Dermis blood vessel endothelial cell (primary cell): ENCODE results near the gene LHPP. TPM values are rescaled to one million over a fixed set of nuclear protein-coding genes. Genes with fewer than 3 reads are reported as not detected.

Source experiments
- total RNA-seq: library from RNA; depleted of rRNA; stranded (reverse); fragments of >200 nt; gene quantifications from 2 replicates; pipeline ENCODE4 v1.2.3, GENCODE V29; 2014

LHPP gene
- total RNA-seq, 1 donor from 2014 or later = 4.9 TPM

Other genes with a start within 250 kb of the LHPP start
- gene OAT, start 42.9 kb upstream of the LHPP start, total RNA-seq = 107 and 122 TPM in 2 replicates
- not detected in 2 replicates for gene NKX1-2, start 11.8 kb upstream of the LHPP start, total RNA-seq